ENCODE data around the gene BAIAP2.

Gene BAIAP2

DNA sequence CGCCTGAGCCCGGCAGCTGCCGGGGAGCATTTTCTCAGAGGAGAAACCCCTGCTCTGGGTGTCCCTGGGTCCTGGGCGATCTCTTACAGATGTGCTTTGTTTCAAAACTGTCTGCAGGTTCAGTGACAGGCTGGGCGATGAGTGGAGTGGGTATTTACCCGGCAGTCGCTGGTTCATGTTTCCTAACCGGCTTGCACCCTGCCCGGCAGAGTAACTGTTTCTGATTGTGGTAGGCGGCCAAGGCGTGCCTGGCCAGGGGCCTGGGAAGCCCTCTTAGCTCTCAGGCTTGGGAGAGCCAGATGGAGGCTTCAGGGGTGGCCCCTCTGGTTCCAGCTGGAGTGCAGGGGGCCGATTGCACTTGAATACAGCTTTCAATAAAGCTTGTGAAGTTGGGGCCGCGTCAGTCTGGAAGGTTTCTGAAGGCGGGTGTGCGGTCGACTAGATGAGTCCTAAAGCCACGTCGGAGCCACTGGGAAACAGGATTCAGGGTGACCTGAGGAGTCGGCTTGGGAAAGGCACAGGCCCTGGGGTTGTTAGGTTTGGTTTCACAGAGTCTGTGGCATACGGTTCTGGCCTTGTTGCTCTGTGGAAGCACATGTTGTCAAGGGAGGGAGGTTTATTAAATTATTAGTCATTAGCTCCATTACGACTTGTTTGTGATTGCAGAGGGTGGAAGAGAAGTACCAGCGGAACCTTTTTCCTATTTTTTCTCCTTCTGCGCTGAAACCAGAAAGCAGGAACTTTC lies 1.4 kb downstream of the BAIAP2 start:
- no peak for DNase-seq (ENCODE audit: low read depth in 2 of 2)

DNA sequence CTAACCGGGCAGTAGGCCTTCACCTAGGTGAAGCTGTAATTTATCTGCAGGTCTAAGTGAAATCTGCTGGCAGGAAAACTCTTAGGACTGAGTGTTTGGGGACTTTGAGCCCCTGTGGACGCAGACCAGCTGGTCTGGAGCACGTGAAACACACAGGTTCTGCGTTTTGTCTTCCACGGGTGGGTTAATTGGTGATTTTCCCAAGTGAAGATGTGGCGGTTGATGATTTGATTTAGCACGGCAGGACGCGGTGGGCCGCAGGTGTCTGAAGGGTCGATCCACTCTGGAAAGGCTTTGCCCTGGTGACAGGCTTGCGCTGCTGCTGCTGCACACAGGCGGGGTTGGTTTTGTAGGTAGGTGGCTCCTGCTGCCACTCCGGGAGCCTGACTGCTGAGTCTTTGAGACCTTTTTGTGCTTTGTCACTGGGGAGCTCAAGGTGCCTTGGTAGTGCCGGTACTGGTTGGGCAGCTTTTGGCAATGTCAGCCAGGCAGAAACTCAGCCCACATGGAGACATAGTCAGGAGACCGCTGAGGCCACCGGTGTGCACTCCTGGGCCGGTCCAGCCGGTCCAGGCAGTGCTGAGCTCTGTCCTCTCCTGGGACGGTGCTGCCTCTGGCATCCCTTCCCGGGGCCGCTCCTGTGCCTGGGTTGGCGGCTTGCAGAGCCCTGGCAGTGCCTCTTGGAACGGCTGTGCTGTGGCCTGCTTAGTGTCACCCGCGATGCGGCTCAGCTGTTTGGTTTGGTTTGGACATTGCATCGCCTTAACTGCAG lies 2.3 kb downstream of the BAIAP2 start:
- DNase-seq (ENCODE audit: low read depth in 2 of 2): no peak

DNA sequence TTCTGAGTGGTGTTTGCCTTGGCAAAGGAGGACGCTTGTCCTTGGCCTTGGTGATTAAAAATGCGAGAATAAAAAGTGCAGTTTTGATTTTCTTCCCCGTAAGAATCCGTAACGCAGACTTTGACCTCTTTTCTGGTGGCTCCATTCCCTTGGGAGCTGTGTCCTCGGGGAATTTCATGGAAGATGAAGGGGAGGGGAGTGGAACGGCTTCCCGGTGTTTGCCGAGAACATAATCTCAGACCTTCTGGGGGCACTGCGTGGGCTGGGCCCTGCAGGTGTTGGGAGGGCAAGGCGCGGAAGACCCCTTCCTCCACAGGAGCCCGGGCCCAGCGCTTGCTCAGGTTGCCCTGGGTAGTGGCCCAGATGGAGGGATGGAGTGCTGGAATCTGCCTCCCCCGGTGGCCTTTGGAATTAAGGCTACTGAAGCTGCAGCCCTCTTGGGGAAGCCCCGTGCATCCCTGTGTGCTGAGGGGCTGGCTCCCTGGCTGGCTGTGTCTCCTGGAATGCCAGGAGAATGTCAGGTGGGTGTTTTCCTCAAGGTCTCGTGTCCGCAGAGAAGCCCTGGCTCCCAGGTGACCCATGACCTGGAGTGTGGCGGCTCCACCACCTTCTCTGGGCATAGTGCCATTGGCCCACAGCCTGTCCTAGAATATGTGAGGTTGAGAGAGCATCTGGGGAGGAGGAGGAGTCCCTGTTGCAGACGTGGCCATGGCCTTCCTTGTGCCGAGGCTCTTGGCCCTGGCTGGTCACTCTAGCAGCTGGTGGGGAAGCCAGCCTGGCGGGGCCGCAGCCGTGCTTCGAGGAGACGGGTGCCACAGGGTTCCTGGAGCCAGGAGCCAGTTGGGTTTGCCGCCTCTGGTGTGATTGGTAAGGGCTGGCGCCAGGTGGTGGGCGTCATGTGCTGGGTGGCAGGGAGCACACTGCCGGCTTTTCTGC lies 3.1 kb downstream of the BAIAP2 start:
- DNase-seq (ENCODE audit: low read depth in 2 of 2): no peak

DNA sequence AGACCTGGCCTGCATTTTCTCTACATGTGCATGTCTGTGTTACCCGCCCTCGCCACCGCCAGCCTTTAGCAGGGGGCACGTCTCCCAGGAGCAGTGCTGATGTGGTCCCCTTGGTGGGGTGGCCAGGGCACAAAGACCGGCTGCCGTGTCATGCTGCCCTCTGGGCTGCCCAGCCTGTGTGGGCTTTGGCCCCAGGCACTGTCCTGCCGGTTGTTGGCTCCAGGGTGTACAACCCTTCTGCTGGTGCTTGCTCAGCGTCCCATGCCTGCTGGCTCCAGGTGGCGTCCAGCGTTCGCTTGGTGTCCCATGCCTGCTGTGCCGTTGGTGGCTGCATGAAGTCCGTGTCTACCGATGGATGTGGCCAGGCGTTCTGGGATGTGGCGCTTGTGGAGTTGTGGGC lies 4.1 kb downstream of the BAIAP2 start:
- no peak for DNase-seq (ENCODE audit: low read depth in 2 of 2)

DNA sequence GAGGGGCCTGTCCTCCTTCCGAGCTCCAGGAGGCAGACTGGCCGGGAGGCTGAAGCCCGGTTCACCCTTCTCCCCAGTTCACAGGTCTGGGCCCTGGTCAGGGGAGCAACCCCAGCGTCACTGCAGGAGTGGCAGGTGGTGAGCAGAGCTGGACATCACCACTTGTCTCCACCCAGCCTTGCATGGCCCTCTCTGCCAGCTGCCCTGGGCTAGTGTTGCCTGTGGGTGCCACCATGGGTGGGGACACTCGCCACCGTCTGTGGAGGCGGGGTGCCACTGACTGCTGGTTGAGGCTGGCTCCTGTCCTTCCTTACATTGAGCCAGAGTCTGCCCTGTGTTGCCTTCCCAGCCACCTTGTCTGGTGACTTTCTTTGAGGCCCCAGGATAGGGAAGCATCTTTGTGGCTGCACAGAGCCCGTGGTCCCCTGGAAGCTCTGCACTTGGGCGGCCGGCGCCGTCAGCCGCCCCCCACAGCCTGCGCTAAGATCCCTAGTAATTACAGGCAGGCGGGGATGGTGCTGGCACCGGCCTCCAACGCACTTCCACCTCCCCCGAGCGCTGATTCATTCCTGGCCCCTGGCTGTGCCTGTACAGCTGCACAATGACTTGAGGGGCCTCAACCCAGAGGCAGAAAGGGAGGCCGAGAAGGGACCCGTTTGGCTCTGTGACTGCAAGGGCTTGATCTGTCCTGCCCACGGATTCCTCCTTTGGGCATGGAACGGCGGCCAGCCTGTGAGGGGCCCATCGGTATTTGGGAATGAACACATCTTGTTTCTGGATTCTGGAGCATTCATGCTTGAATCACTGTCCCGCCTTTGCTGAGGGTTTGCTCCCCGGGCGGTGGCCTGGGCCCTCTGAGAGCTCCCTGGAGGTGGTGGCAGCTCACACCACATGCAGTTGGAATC lies 5.2 kb downstream of the BAIAP2 start:
- DNase-seq (ENCODE audit: low read depth in 2 of 2): no peak

DNA sequence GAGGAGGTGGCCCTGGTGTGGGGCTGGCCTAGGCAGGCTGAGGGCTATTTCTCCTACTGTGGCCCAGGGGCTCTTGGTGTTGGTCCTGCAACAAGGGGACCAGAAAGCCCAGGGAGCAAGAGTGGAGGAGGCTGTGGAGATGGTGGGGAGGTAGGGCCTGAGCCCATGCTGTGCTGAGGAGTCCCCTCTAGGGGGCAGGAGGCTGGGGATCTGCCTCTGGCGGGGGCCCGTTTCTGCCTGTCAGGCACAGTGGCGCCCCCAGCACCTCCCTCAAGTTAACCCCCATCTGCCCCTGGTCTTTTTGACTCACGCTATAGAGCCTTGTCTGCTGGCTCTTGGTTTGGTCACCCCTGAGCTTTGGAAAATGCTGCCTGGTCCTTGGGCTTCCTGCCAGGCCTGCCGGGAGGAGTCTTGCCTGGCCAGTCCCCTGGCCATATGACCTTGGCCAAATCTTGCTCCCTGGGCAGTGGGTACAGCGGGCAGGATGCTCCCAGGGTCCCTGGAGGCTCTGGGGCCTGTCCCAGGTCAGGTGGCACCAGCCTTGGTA lies 5.9 kb downstream of the BAIAP2 start:
- no peak for DNase-seq (ENCODE audit: low read depth in 2 of 2)

DNA sequence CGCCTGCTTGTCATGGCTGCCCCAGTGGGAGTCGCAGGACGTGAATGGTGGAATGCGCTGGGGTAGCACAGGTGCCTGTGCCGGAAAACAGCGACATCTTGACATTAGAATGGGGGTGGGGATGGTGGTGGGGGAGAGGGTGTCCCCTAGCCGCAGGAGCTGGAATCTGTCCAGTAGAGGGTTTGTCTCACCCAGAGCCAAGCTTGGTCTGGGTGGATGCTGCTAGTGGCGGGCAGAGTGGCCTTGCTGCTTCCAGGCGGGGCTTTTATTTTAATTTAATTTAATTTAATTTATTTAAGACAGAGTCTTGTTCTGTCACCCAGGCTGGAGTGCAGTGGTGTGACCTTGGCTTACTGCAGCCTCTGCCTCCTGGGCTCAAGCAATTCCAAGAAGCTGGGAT lies 7.7 kb downstream of the BAIAP2 start:
- DNase-seq (ENCODE audit: low read depth in 2 of 2): no peak

DNA sequence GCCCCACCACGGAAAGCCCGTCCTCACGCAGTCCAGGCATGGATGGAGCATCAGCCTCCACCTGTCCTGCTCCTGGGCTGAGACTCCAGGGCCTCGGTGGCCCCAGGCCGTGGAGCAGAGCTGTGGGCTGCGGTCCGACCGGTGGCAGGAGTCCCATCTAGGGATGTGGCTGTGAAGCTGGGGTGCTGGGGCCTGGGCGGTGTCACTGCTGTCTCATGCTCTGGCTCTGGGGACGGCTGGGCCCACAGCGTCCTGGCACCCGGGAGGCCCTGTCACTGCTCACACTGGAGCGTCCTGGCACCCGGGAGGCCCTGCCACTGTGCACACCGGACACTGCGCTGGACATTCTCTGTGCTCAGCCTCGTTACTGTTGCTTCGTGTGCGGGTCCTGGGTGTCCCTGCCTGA lies 8.4 kb downstream of the BAIAP2 start:
- DNase-seq (ENCODE audit: low read depth in 2 of 2): no peak

DNA sequence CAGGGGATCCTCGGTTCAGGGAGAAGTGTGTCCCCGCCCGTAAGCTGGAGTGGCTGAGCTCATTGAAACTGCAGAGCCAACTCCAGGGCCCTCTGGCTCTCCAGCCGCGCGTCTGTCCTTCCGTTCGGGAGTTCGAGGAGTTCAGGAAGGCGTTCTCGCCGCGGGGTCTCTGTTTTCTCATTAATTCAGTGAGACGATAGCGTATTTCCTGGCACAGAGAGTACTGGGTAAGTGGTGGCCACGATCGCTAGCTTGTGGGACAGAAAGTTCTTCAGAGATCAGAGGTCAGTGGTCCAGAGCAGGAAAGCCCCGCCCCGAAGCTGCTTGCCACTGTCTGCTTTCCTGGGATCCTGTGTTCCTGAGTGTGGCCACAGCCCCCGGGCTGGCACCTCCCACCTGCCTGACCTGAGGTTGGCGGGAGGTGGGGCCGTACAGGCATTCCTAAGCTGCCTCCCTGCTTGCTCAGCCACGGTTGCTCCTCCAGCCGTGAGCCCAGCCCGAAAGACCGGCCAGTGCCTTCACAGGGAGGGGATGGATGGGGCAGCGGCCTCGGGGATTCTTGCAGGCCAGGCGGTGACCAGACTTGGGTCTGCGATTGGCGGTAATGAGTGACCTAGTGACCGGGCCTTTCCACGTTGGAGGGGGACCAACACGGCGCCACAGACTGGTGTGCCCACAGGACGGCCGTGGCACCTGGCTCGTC lies 8.9 kb downstream of the BAIAP2 start:
- DNase-seq (ENCODE audit: low read depth in 2 of 2): no peak

DNA sequence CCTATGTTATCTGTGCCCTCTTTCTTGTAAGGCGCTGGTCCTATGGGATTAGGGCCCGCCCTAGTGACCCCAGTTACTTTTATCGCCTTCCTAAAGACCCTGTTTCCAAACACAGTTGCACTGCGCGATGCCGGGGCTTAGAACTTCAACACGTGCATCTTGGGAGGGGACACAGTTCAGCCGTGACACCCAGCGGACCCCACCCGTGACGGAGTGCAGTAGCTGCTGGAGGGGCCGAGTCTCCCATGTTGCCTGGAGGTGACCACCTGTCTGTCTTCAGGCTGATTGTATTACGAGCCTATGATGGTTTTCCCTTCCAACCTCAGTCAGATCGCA lies 9.4 kb downstream of the BAIAP2 start:
- DNase-seq (ENCODE audit: low read depth in 2 of 2): no peak

DNA sequence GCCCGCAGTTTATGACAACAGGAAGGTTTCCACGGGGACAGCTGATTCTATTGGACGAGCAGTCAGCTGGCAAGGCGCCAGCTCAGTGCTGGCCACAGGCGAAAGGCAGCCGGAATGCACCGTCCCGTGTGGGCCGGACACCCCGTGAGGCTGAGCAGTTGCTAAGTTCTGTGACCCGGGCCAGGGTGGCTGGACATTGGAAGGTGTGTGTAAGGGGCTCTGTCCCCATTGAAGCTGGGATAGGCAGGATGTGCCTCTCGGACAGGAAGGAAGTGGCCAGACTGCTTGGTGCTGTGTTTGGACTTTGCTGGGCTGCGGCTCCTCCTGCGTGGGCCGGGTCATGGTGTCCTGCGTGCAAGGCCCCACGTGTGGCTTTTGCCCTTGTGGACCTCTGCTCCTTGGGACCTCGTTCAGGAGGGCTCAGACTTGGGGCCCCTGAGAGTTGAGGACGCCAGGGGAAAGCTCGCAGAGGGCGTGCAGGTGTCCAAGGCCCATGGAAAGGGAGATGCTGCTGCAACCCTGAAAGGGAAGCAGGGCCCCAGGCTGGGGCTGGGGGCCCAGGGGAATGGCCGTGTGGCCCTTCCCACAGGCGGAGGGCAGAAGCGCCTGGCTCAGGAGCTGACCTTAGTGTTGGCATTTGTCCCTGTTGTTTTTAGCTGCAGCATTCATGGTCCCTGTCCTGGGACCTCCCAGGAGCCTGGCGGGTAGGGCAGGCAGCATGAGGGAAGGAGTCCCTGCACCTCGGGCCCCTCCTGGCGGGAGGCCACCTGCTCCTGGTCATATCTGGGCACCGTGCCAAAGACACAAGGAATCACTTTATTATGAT lies 10.0 kb downstream of the BAIAP2 start:
- no peak for DNase-seq (ENCODE audit: low read depth in 2 of 2)

DNA sequence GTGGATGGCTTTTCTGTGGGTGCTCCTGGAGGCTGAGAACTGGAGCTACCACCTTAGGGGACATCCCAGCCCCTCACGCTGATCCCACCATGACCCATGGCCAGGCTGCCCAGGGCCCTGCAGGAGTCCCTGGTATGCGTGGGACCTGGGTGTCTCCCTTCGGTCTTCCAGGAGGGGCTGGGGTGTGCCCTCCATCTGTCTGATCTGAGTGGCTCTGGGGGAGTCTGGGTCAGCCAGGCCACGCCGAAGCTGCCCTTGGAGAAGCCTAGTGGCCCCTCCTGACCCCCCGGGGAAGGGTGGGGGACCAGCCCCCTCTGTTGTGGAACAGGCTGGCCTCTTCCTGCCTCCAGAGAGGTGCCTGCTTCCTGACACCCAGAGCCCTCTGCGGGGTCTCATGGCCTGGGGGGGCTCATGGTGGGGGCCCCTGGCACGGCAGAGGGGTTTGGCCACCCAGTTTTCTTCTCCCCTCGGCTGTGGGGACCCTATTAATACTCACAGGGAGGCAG lies 10.7 kb downstream of the BAIAP2 start:
- DNase-seq (ENCODE audit: low read depth in 2 of 2): no peak

DNA sequence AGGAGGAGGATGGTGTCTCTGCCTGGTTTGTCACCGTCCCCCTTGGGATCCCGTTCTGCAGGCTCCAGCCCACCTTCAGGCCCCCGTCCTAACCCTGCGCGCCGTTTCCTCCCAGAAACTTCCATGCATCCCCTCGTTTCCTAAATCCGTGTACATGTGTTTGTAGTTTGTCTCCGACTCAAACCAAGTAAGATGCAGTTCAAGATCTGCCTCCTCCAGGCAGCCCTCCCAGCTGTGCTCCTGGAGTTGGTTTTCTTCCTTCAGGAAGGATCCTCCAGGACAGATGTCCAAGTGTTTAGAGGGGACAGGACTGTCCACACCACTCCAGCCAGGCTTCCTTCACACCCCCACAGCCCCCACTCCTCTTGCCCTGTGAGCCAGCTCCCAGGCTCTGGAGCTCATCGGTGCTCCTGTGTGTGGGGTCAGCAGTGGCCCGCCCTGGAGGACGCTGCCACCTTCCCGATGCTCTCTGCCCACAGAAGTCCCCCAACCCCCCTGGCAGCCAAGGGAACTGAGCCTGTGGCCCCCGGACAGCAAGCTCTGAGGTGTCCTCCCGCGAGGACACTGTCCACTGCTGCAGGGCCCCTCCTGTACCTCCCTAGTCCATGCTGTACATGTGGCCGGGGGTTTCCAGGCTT lies 11.3 kb downstream of the BAIAP2 start:
- DNase-seq (ENCODE audit: low read depth in 2 of 2): no peak

DNA sequence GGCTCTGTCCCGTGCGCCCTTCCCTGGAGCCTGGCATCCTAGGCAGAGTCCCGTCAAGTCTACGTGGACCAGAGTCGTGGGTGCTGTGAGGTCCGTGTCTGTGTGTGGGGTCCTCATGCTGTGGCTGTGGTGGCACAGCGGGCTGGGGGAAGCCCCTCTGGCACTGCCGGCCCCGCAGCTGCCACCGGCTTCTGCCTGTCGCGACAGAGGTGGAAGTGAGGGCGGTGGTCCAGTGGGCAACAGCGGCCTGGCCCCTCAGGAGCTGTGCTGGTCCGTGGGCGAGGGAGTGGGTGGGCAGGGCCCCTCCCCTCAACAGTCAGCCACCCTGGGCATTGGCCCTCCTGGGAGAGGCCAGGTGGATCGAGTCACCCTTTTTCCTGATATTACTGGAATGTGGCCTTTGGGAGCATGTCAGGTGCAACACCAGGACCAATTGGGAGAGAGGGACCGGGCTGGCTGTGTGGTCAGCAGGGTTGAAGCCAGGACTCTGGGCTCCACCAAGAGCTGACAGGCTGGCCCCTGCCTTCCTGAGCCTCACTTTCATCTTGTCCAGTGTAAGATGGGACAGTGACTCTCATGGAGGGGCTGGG lies 11.9 kb downstream of the BAIAP2 start:
- DNase-seq (ENCODE audit: low read depth in 2 of 2): no peak

DNA sequence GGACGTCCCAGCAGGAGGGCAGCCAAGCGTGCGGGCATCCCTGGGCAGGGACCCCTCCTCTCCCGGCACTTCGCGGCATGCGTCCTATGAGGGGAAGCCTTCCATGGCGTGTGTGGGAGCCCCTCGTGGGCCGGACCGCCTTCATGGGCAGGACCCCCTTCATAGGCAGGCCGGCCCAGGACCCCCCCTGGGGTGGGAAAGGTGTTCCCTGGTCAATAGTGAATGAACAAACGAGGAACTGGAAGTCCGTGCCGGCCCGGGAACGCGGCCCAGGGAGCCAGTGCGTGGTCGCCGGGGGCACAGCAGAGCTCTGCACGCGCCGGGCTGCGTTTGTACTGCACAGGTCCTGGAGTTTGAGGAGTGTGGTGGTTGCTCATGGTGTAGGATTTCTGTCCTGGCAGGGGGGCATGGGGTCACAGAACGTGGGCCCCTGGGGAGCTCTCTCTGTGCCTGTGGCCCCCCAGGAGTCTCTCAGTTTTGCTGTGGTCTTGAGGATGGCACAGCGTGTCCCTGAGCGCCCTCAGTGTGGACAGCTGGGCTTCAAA lies 13.9 kb downstream of the BAIAP2 start:
- no peak for DNase-seq (ENCODE audit: low read depth in 2 of 2)

DNA sequence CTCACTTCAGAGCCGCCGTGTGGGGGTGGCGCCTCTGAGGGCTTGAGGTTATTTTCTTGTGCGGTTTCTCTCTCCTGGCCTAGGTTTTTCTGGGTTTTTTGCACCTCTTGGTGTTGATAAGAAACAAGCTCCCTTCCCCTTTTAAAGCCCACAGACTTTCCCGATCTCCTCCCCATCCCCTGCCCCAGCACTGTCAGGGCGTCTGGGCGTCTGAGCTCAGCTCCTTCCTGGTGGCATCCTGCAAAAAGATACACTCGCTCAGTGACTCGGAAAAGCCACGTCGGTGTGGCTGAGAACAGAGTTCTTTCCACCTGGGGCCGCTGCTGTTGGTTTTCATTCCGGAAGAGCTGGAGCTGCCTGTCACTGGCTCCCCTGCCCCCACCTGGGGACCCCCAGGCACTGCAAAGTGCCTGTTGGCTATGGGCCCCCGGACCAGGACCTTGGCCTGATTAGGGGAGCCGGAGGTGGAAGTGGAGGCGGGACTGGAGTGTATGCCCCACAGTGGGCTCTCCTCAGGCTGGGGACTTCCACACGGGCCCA lies 14.5 kb downstream of the BAIAP2 start:
- peak in 1 of 2 donors; percentile 12 for DNase-seq (ENCODE audit: low read depth in 2 of 2)

DNA sequence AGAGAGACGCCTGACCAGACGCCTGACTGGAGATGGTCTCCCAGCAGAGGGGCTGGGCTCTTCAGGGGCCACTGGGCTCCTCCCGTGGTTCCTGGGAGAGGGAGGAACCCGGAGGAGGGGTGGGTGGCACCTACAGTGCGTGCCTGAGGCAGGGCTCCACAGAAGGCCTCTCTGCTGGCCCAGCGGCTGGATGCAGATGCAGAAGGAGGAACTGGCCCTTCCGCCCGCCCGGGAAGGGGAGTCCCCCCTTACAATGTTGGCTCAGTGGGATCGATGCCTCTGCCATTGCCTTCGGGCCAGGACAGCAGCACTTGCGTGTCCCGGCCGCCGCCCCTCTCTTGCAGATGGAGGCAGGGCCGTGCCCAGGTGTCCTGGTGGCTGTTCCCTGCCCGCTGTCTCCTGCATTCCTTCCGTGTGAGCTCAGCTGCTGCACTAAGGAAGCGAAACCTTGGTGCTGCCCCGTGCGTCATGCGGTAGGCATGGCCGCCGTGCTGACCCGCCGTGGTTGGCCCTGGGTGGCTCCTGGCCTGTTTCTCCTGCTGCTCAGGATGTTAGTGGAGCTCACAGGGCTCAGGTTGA lies 15.1 kb downstream of the BAIAP2 start:
- DNase-seq (ENCODE audit: low read depth in 2 of 2): no peak

All from stimulated activated CD8-positive, alpha-beta memory T cell treated with anti-CD3 and anti-CD28 coated beads, Interleukin-7, amount 100 ng/mL, for 4 hours (primary cell).